ENCODE results near the gene MYOD1.

MYOD1 gene

DNA sequence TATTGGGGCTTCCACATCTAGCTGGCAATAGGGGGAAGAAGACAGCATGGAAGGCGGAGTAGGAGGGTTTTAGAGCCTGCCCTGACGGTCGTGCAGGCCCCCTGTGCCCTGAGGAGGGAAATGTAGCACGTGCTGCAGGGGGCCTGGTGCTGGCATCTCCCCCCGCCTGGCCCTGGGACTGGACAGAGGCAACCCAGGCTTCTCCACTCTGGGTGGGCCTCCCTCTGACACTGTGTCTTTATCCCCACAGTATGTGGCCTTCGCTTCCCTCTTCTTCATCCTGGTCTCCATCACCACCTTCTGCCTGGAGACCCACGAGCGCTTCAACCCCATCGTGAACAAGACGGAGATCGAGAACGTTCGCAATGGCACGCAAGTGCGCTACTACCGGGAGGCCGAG lies 52.0 kb downstream of the MYOD1 start:
- DNase-seq (ENCODE audit: low spot score), result no peak
